ENCODE results near the gene TRABD2B. TPM values are rescaled to one million over a fixed set of nuclear protein-coding genes. Genes with fewer than 3 reads are reported as not detected.

The TRABD2B gene
- total RNA-seq, 1 experiment from 2014 or later = not detected

DNA sequence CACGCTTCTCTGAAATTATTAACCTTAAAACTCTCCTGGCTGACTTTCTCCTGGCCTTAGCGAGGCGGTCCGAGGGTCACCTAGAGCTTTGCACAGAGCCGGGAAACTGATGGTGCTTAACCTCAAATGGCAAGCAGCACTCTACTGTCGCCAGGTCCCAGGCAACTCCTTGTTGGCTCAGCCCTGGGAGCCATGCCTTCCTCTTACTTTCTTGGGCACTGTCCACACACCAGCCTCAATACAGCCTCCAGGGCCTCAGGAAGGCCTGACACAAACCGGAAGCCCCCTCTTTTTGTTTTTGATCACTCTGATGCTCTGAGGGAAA lies 3.8 kb downstream of the TRABD2B start:
- no peak for DNase-seq (ENCODE audit: low read depth)

DNA sequence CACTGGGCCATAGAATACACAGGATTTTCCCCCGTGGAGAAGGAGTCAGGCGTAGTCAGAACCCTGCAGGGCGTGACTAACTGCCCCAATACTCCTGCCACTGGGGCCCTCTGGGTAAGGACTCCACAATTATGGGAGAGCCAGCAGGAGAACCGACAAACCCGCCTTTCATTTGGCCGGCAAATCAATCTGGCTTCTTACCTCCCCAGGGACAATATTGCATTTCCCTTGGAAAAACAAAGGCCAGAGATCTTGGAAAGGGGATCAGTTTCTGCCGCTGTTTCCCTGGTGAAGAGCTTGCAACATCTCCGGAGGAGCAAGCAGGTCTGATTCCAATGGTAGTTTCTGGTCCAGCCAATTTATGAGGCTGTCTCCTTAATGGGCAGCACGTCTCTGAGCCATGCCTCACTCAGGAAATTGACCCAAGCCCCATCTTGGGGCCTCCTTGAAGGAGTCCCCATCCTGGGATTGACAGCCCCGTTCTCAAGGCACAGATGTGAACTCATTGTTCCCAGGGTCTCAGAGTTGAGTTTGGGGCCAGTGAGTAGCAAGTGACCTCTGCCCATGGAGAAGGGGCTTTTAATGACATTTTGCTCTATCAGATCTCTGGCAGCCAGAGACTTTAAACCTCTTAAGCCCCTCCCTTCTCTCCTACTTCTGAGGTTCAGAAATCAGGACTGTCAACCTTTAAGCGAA lies 4.3 kb downstream of the TRABD2B start:
- no peak for DNase-seq (ENCODE audit: low read depth)

DNA sequence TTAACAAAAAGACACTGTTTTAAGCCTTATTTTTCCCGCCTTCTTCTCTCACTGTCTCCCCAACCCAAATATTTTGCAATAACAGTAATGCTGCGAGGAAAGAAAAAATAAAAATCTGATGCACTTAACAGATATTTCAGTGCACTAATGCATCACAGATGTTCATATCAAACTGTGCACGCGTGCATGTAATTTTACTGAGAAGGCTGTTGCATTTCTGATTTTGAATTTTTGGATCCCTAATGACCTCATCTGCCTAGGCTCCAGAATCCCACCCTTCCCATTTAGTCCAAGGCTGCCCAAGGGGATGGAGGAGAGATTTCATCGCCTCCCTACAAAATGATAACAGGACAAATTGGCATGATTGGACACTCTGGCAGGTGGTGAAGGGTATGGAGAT lies 5.5 kb downstream of the TRABD2B start:
- no peak for DNase-seq (ENCODE audit: low read depth)

DNA sequence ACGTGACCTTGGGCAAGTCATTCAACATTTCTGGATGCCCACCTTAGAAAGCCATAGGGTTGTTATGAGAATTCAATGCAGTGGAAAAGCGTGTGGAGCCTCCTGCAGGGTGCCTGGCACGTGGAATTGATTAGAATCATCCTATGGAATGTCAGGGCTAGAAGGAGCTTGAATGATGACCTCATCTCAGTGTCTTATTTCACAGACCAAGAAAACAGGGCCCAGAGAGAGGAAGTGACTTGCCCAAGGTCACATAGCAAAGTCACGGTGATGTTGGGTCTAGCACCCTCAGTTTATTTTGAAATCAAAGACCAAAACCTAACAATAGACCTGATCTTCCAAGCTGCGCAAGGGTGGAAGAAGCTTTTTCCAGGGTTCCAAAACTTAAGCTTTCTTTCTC lies 6.0 kb downstream of the TRABD2B start:
- DNase-seq (ENCODE audit: low read depth) = no peak

DNA sequence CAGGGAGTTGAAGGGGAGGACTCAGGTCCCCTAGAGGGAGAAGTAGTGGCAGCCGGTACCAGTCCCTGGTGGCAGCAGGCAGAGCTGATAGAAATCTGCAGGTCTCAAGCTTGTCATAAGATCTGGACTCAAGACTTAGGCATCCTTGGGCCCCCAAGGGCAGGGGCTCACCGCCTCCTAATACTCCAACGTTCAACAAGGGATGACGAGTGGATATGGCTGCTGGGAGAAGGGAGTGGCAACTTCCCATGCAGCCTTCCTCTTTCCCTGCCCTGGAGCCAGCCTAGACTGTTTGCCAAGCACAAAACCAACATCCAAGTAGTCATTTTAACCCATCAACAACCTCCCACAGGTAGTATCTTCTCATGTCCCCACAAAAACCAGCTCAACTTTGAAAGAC lies 6.9 kb downstream of the TRABD2B start:
- no peak for DNase-seq (ENCODE audit: low read depth)

DNA sequence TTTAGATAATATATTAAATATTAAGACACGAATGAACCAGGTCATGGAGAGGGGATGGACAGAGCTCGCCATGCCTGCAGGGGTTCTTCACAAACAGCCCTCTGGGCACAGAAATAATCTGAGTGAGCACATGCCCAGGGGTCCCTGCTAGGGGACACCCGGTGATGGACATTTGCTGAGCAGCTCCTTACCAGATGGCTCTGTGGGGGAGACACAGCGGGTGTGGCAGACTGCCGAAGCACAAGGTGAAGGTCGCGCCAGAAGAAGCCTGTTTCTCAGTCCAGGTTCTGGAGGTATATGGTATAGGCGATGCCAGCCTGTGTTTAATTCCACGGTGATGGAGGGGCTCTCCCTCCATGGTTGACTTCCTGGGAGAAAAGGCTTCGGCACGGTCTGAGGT lies 9.6 kb downstream of the TRABD2B start:
- no peak for DNase-seq (ENCODE audit: low read depth)

DNA sequence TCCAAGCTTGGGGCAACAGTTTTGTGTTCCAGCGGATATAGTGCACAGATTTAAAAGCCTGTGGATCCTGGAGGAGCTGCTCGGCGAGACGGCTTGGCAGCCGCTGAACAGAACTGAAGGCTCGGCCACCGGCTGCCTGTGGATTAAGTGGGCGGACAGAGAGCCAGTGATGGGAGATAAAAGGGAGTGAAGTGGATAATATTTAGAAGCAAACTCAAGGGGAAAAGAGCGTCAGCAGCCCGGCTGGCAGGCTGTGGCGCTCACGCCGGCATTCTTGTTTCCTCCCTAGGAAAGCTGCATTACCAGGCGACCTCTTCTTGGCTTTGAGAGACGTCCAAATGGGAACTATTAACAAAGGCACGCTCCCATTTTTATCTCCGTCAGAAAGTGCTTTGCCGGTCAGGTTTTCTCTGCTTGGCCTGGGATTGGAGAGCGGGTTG lies 10.4 kb downstream of the TRABD2B start:
- DNase-seq (ENCODE audit: low read depth) = no peak

DNA sequence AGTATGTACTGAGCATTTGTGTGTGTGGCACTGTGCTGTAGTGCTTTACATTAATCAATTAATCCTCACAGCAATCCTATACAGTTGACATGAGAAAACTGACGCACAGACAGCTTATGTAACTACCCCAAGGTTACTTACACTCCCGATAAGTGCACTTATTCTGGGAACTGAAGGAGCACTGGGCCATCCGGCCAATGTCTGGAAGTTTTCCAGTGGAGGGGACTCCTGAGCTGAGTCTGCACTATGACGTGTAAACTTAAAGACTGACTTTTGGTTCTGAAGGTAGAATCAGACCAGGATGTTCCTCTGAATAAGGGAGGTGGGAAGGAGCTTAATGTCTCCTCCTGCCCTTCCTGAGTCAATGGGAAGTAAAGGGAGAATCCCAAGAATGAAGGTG lies 12.2 kb downstream of the TRABD2B start:
- no peak for DNase-seq (ENCODE audit: low read depth)

DNA sequence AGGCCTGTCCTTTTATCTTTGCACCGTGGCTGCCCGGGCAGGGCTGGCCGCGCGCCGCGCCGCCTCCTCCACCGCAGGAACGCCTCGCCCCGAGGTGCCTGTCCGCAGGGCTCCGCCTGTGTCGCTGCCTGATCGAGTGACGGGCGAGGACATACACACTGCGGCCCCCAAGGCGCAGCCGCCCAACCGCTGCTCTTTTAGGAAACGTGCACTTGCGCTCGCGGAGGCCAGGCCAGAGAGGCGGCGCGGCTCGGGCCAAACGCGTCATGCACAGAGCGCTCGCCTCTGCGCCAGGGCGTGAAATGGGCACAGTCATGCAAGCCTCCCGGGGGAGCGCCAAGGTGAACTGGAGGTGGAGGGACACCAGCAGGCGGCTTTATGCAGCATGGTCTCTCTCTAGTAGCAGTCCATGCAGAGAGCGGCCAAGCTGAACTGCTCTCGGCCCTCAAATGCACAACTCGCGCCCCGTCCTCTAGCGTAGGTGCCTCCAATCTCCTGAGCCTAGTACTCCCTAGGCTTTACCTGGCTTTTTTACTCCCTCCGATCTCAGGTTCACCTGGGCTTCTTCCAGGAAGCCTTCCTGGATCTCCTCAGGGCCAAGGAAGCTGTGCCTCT lies 12.9 kb downstream of the TRABD2B start:
- DNase-seq (ENCODE audit: low read depth) = no peak

DNA sequence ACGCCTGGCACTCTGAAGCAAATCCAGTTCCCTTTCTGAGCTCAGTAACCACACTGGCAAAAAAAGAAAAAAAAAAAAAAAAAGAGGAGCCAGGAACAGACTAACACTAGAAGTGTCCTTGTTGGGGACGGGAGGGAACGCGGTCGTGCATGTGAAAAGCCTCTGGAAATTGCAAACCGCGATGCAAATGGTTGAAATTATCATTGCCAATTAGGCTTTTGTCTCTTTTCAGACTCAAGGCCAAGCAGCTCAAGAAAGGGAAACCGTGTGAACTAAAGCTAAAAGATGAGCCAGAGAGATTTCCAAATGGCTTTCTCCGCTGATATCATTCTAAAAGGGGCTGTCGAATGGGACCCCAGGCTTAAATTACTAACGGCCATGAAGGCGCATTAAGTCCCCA lies 13.5 kb downstream of the TRABD2B start:
- DNase-seq (ENCODE audit: low read depth) = no peak

DNA sequence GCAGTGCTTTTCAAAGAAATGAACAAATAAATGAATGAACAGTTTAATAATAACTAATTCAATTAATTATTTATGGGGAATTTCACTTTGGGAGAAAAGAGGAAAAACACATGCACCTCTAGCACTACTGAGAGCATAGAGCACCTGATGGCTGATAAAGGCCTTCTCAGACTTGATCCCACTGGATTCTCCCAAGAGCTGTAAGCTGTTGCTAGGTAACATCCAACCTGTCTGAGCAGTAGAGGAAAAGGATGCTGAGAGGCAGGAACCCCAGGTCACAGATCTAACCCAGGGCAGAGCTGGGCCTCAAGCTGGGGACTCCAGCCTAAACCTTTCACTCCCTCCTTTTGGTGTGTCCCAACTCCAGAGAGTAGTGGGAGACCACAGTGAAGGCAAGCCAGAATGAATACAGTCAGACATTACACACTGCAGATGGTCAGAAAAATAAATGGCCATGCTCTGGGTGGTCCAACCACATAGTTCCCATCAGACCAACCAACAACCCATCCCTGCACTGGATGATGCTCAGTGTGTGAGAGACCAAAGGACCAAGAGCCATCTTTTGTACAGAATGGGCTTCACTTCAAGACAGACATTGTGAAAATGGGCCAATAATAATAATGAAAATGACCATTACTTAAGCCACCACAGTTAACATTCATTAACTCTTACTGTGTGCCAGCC lies 15.4 kb downstream of the TRABD2B start:
- DNase-seq (ENCODE audit: low read depth) = no peak

DNA sequence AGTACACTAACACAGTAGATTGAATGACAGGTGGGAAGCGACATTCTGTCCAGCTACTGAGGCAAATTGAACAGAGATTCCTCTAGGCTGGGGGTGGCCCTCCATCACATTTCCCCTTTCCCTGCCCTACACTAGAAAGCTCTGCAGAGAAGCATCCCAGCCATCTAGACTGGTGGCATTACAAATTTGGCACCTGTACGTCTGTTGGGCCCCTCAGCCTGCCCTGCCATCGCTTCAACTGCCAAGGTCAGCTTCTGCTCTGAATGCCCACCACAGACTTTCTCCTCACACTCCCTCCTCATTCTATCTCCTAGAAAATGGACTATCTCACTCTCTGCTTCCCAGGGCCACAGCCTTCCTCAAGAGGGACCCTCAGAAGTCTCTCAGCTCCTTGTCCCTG lies 16.7 kb downstream of the TRABD2B start:
- no peak for DNase-seq (ENCODE audit: low read depth)

DNA sequence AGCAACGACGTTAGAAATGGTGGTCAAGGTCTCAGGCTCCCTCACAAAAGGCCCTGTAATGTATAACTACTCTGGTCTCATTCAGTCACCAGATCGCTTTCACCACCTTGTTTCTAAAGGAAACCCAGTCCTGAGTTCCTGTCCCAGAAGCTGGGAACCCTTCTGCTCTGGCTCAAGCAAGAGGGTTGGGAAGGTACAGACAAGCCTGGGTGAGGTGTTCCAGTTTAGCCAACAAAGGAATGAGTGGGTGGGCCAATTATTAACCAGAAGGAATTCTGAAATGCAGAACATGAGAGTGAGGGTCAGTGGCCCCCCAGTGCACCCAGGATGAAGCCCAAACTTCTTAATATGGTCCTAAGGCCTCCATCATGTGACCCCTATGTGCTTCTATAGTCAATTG lies 17.5 kb downstream of the TRABD2B start:
- DNase-seq (ENCODE audit: low read depth) = no peak

DNA sequence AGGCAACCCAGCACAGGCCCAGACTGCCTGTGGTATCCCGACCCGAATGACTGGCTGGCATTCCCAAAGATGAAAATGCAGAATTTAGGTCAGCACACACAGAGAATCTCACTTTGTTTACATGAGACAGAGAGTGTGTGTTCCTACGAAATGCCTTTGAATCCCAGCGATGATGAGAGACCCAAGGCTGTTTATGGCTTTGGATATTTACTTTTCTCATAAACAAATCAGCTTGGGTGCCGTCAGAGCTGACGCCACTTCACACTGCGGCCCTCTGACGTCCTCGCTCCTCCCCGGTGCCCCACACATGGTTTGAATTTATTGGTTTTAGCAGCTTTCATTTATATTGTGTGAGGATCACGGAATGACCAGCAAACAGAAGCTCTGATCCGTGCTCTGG lies 18.7 kb downstream of the TRABD2B start:
- no peak for DNase-seq (ENCODE audit: low read depth)

DNA sequence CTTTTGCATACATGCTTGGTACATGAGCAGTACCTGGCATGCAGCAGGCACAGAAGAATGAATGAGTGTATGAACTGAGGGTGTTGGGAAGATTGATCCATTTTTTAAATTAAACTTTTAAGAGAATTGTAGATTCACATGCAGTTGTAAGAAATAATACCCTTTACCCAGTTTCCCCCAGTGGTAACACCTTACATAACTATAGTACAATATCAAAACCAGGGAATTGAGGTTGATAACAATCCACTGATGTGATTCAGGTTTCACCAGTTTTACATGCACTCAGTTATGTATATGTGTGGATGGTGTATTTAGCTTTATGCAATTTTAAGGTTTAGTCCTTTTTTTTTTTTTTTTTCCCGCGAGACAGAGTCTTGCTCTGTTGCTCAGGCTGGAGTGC lies 20.5 kb downstream of the TRABD2B start:
- no peak for DNase-seq (ENCODE audit: low read depth)

DNA sequence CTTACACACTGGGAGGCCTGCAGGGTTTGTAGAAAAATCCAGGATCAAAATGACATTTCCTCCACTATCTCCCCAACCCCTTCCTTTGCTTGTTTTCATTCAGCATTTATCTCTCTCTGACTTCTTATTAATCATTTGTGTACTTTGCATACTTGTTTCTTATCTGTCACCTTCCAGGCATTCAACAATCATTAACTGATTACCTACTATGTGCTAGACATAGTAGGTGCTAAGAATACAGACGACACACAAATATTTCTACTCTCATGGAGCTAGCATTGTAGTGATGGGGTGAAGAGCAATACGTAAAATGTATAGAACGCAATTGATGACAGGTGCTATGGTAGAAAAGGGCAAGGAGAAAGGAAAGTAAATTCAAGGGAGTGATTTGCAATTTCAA lies 20.9 kb downstream of the TRABD2B start:
- DNase-seq (ENCODE audit: low read depth) = no peak

DNA sequence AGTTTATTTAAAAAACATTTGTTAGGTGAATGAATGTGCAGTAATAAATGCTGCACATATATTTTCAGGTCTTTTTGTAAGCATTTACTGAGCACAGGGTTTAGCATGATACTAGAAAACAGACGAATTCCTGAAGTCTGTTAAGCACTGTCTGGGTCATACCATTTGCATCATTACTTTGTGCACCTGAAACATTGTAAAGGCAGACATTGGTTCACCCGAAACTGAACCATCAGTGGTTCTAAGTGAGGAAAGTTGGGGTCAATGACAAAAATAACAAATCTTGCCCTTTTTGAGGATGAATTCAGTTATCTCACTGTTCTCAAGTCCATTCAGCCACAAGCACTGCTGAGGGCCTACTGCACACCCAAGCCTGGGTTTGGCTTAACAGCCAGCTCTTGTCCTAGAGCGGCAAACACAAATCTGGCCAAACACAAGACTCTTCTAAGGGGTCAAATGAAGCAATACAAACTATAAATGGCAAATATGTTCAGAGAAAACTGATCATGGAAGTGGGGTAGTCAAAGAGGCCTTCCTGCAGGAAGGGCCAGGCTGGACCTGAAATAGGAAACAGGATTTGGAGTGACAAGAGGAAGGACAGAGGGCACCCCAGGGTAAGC lies 21.8 kb downstream of the TRABD2B start:
- no peak for DNase-seq (ENCODE audit: low read depth)

DNA sequence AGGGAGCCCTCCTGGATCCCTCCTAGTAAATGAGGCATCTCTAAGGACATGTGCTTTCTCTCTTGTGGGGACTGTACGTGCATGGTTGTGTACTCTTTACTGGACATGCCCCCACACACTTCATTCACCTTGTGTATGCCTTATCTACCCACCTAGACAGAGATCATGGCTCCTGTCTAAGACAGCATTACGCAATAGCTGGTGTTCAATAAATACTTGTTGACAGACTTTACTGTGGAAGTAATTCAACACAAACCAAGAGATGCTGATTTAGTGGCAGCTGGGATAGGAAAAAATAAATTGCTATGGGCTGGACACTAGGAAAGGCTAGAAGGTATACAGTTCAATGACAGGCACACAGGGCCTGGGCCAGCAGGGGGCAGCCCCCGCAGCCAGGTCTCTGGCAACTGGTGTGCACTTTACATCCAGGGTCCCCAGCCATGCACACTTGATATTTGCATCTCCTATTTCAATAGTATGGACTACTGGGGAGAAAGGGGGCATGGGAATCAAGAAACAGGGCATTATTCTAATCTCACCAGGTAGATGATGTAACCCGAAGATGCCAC lies 24.2 kb downstream of the TRABD2B start:
- no peak for DNase-seq (ENCODE audit: low read depth)

DNA sequence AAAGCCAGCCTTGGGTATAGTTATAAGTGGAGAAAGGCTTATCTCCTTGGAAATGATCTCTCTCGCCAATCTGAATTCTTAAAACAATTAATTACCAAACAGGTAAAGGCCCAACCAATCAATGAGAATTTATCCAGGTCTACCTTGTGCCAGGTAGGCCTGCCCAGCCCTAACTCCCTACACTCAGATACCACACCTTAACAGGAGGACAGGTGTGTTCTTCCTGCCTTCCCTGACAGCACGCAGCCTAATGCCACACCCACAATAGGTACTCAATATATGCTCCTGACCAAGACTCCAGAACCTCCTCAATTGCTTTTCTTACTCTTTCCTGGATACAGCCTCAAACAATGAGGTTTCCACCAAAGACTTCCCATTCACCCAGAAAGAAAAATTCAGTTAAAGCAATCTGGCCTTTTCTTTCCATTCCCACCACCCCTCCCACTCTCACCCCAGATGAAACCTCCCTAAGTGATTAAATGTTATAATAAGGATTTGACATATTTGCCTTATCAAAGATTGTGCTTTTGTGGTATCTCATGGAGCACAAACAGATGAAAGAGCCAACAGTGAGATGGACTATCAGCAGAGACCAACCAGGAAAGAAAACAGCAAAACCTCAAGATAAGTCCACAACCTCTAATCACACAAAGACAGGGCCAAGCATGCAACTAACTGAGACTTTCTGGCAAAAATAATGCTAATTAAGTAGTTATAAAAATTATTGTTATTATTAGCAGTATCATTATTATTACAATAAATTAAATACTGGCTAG lies 25.6 kb downstream of the TRABD2B start:
- DNase-seq (ENCODE audit: low read depth) = no peak

DNA sequence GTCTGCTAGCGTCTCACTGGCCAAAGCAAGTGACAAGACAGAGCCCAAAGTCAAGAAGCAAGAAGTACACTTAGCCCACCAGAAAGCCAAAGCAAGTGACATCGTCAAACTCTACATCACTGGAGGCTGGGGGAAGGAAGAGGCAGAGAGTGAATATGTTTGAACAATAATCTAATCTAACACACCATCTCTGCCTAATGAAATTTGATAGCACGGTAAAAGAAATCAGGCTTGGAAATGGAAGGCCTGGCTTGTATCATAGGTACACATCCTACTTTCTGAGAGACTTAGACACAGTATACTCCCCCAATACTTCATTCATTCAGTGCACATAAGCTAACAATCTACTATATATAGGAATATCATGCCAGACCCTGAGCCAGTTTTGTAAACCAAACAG lies 26.3 kb downstream of the TRABD2B start:
- no peak for DNase-seq (ENCODE audit: low read depth)

DNA sequence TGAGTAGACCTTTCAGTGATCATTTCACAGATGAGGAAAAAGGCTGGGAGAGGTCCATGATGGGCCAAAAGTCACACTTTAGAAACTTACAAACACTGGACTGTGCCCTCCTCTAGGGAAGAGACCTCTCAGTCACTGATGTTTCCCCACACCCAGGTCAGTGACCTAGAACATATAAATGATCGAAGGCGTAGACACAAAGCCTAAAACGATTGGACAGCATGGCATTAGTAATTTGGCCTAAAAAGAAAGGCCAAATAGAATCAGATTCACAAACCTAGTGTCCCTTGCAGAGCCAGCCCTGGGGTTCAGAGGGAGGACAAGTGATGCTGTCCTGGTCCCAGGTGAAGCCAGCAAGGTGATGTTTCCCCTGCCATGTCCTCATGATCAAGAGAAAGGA lies 27.7 kb downstream of the TRABD2B start:
- no peak for DNase-seq (ENCODE audit: low read depth)

DNA sequence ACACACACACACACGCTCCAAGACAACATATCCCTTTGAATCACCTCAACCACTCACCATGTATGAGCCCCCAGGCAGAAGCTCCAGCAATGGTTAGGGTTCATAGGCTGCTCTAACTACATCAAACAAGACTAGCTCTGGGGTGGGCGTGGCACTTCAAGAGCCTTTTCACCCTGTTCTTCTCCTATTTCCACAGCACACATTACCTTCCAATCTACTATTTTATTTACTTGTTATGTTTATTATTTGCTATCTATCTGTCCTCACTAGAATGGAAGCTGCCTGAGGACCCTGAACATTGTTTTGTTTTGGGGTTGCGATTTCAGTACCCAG lies 28.7 kb downstream of the TRABD2B start:
- no peak for DNase-seq (ENCODE audit: low read depth)
